NCI-H1930 (cell line): ENCODE results near the gene EPHA6.
"Not testable (repeated sequence)": the region's sequence is repeated elsewhere in the genome, so short reads cannot be mapped to it uniquely, and the experiment has no call there.

Experiments used
- DNase-seq, 2 experiments: peaks; one replicate each; lab custom pipeline; 2025; lab: John Stamatoyannopoulos, UW

EPHA6 gene

GRCh38 chr3:97181704-97182103 is 367.3 kb downstream of the EPHA6 start:
- no peak for DNase-seq

DNA sequence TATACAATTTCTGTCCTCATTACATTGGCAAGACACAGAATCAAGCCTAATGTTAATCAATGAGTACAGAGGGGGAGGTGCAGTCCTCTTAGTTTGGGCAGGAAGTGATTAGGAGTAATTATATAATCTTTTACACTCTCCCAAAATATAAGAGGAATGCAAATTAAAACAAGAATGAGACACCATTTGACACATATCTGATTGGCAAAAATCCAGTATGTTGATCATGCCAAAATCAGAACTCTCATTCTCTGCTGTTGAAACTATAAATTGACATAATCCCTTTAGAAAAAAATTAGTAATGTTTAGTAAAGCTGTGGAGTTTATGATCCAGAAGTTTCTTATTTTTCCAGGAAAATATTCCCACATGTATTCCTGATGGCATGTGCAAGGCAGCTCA is 373.4 kb downstream of the EPHA6 start:
- DNase-seq, result no peak

- no peak for DNase-seq
Measured at GRCh38 chr3:97189835-97190234, 375.4 kb downstream of the EPHA6 start.

- no peak for DNase-seq
Measured at GRCh38 chr3:97197083-97197482, 382.7 kb downstream of the EPHA6 start.

- DNase-seq, result no peak
Measured at GRCh38 chr3:97197830-97198229, 383.4 kb downstream of the EPHA6 start.

DNA sequence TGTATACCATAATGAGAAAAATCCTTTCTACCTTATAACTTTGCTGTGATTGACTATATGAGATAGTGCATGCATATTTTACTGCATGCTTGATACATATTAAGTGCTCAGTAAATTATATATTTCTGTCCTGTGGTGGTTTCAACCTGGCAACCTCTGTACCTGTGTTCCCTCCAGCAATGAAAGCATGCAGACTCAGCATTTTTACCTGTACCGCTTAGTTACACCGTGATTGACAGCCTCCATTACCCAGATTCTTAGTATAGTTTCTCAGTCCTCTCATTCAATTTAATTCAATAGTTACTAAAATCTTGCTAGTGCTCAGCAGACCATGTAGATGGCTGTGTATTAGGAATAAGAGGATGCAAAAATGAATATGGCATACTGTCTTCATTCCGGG is 386.0 kb downstream of the EPHA6 start:
- DNase-seq, result no peak

- no peak for DNase-seq
Measured at GRCh38 chr3:97201814-97202213, 387.4 kb downstream of the EPHA6 start.

- DNase-seq, result no peak
Measured at GRCh38 chr3:97228966-97229365, 414.6 kb downstream of the EPHA6 start.

GRCh38 chr3:97230486-97230885 is 416.1 kb downstream of the EPHA6 start:
- no peak for DNase-seq

GRCh38 chr3:97232393-97233034 is 418.1 kb downstream of the EPHA6 start:
- no peak for DNase-seq

DNA sequence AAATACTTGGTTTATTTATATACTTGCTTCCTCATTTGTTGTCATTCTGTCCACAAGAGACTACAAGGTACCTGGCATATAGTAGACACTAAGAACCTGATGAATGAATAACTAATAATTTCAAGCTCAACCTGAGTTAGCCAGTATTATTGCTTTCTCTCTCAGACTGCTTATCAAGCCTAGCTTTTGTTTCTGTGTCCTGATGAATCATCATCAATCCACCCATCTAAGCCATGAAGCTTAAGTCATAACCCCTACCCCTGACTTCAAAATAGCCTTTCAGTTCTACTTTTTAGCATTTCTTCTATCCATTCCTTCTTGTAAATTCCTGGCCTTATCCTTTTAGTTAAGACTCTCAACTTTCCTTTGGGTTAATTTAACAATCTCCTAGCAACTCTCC is 420.8 kb downstream of the EPHA6 start:
- DNase-seq, result no peak

- no peak for DNase-seq
Measured at GRCh38 chr3:97235611-97236315, 421.4 kb downstream of the EPHA6 start.

DNA sequence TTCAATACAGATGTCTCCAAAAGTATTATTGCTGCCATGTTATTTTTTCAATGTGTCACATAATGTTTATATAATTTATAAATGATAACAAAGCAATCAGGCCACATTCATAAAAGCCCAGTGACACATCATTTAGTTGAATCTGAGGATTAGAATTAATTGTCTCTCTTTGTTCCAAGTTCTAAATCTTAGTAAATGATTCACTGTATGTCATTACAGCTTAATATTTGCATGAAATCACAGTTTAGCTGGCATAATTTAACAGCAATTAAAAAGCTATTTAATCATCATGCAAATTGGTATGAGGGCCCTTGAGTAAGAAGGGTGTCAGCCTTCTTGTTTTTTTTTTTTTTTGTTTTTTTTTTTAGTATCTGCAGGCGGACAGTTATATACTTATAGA is 427.0 kb downstream of the EPHA6 start:
- no peak for DNase-seq

DNA sequence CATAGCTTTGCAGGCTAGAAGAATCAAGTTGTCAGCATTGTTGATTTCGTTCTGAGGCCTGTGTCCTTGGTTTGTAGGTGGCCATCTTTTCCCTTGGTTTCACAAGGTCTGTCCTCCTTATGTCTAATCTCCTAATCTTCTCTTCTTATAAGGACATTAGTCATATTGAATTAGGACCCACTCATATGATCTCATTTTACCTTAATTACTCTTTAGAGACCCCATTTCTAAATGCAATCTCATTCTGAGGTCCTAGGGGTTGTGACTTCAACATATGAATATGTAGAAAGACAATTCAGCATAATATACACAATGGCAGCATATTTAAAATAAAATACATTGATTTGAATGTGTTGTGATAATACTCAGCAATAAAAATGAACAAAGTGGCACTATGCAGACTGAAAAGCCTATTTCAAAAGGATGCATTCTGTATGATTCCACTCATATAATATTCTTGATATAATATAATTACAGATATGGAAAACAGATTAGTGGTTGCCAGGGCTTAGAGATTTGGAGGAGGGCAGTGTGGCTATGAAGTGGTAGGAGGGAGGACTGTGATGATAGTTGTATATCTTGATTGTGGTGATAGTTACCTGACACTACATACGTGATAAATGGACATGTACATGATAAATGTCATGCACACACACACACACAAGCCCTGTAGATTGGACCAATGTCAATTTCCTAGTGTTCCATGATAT is 431.0 kb downstream of the EPHA6 start:
- DNase-seq, result no peak

DNA sequence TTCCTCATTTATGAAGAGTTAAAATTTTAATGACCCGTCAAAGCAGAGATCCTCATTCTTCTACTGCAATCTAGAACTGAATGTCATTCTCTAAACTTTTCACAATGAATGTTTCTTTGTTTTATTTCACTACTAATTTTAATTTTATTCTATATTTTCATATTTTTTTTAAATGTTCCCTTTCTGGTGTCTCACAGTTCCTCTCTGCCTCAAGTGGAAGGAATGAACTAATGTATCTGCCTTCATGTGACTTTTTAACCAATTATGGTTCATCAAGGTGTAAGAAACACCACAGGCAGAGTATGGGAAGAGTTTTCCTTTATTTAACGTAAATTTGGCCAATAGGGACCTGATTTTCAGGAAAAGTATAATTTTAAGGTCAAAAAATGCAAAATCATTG is 441.7 kb downstream of the EPHA6 start:
- DNase-seq, result no peak

GRCh38 chr3:97257942-97258697 is 443.7 kb downstream of the EPHA6 start:
- peak; percentile 48 to 62 for DNase-seq

GRCh38 chr3:97259263-97259662 is 444.9 kb downstream of the EPHA6 start:
- no peak for DNase-seq

DNA sequence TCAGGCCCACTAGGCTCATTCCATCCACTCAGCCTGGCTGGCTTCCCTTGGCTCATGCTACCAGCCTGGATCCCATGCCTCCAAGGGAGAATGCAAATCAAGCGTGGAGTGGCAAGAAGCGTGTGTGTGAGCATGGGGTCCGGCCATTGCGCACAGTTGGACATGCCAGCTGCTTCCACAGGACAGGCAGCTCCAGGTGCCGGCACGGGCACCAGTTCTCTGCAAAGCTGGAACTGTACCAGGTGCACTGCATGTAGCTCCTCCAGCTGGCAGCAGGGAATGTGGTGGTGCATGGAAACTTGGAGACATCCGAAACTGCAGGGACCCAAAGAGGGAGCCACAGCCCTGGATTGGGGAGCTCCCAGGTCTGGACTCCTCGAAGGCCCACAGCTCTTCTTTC is 449.8 kb downstream of the EPHA6 start:
- no peak for DNase-seq

GRCh38 chr3:97265237-97266005 is 451.0 kb downstream of the EPHA6 start:
- DNase-seq, result no peak

DNA sequence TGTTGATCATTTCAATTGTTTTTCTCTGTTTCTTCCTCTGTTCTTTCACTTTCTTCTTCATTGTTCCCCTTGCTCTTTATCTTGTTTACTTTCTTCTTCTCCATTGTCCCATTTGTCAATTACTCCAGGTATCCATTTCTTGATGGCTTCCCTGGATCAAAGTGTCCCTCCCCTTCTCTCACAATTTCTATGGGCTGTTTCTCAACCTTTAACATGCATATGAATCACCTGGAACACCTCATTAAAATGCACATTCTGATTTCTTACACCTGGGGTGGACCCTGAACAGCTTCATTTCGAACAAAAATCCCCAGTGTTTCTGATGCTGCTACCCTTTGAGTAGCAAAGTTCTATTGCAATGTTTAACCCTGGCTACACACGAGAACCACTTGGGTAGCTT is 454.8 kb downstream of the EPHA6 start:
- DNase-seq, result no peak

DNA sequence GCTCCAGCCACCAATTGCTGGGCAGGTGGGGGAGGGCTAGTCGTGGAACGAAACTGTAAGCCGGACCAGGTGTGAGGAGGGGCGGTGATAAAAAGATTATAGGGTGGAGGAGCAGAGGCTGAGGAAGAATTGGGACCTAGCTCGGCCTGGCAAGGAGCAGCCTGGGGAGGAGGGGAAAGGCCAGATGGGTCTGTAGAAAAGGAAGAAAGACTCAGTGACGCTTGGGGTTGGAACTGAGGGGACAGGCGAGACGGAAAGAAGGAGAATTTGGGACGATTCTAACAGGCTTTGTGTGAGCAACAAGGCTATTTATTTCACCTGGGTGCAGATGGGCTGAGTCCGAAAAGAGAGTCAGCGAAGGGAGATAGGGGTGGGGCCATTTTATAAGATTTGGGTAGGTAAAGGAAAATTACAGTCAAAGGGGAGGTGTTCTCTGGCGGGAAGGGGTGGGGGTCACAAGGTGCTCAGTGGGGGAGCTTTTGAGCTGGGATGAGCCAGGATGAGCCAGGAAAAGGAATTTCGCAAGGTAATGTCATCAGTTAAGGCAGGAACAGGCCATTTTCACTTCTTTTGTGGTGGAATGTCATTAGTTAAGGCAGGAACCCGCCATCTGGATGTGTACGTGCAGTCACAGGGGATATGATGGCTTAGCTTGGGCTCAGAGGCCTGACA is 462.6 kb downstream of the EPHA6 start:
- DNase-seq, result not testable (repeated sequence)
